Measurements from ENCODE around the gene MEGF11.

The MEGF11 gene

GRCh38 chr15:65918945-65919344, 334.6 kb downstream of the MEGF11 start:
- no peaks in the 10 kb centered on the region for H3K36me3 ChIP-seq (ENCODE audit: insufficient read depth, low read length)
- no peaks in the 10 kb centered on the region for H4K20me1 ChIP-seq (ENCODE audit: insufficient read depth, low read length, poor library complexity, severe bottlenecking)
- no peaks in the 10 kb centered on the region for H3K4me1 ChIP-seq (ENCODE audit: insufficient read depth, low read length, poor library complexity, severe bottlenecking)

GRCh38 chr15:65918357-65918920, 335.1 kb downstream of the MEGF11 start:
- H3K9me2 ChIP-seq (replicated peaks; ENCODE audit: low read depth, low read length), result no peaks in the 10 kb centered on the region
- no peaks in the 10 kb centered on the region for H3K79me2 ChIP-seq (ENCODE audit: insufficient read depth, low read length)
- no peaks in the 10 kb centered on the region for H3K36me3 ChIP-seq (ENCODE audit: insufficient read depth, low read length)
- no peak overlapping the region for H3K4me3 ChIP-seq (ENCODE audit: low read length, poor library complexity, severe bottlenecking)
- H3K9me3 ChIP-seq (ENCODE audit: insufficient read depth, low read depth, low read length), result no peaks in the 10 kb centered on the region
- TF ChIP-seq EZH2phosphoT487 (IDR thresholded peaks at IDR 0.05; ENCODE audit: borderline replicate concordance) (no peak), CTCF (conservative IDR thresholded peaks at IDR 0.05; ENCODE audit: low read length) (no peak)
- no peaks in the 10 kb centered on the region for H4K20me1 ChIP-seq (ENCODE audit: insufficient read depth, low read length, poor library complexity, severe bottlenecking)
- H3K4me2 ChIP-seq (ENCODE audit: low read depth, low read length, poor library complexity, severe bottlenecking), result no peak overlapping the region
- no peaks in the 10 kb centered on the region for H3K4me1 ChIP-seq (ENCODE audit: insufficient read depth, low read length, poor library complexity, severe bottlenecking)
- no peaks in the 10 kb centered on the region for H3F3A ChIP-seq (ENCODE audit: low read depth)
- H2AFZ ChIP-seq (ENCODE audit: low read length), result no peak overlapping the region
- no peaks in the 10 kb centered on the region for H3K27me3 ChIP-seq (ENCODE audit: insufficient read depth, low read length, poor library complexity, severe bottlenecking)
- no peak overlapping the region for H3K9ac ChIP-seq (ENCODE audit: low read depth, low read length, poor library complexity, severe bottlenecking)

More at GRCh38 chr15:65918945-65919344, 334.6 kb downstream of the MEGF11 start:
- Histone ChIP-seq H3K4me3 (ENCODE audit: low read length, poor library complexity, severe bottlenecking) (no peak overlapping the region), H2AFZ (ENCODE audit: low read length) (no peak overlapping the region), H3F3A (ENCODE audit: low read depth) (no peaks in the 10 kb centered on the region), H3K9me3 (ENCODE audit: insufficient read depth, low read depth, low read length) (no peaks in the 10 kb centered on the region), H3K4me2 (ENCODE audit: low read depth, low read length, poor library complexity, severe bottlenecking) (no peak overlapping the region), H3K79me2 (ENCODE audit: insufficient read depth, low read length) (no peaks in the 10 kb centered on the region), H3K9ac (ENCODE audit: low read depth, low read length, poor library complexity, severe bottlenecking) (no peak overlapping the region), H3K27me3 (ENCODE audit: insufficient read depth, low read length, poor library complexity, severe bottlenecking) (no peaks in the 10 kb centered on the region), H3K9me2 (replicated peaks; ENCODE audit: low read depth, low read length) (no peaks in the 10 kb centered on the region)
- no peak for TF ChIP-seq EZH2phosphoT487 (IDR thresholded peaks at IDR 0.05; ENCODE audit: borderline replicate concordance)
- TF ChIP-seq CTCF (conservative IDR thresholded peaks at IDR 0.05; ENCODE audit: low read length), result no peak

GRCh38 chr15:65917936-65918335, 335.6 kb downstream of the MEGF11 start:
- TF ChIP-seq EZH2phosphoT487 (IDR thresholded peaks at IDR 0.05; ENCODE audit: borderline replicate concordance) (no peak), CTCF (conservative IDR thresholded peaks at IDR 0.05; ENCODE audit: low read length) (no peak)
- no peaks in the 10 kb centered on the region for H3K9me2 ChIP-seq (replicated peaks; ENCODE audit: low read depth, low read length)
- H3K27me3 ChIP-seq (ENCODE audit: insufficient read depth, low read length, poor library complexity, severe bottlenecking), result no peaks in the 10 kb centered on the region
- no peak overlapping the region for H2AFZ ChIP-seq (ENCODE audit: low read length)
- H3K4me1 ChIP-seq (ENCODE audit: insufficient read depth, low read length, poor library complexity, severe bottlenecking), result no peaks in the 10 kb centered on the region
- H3K4me2 ChIP-seq (ENCODE audit: low read depth, low read length, poor library complexity, severe bottlenecking), result no peak overlapping the region
- no peaks in the 10 kb centered on the region for H3K36me3 ChIP-seq (ENCODE audit: insufficient read depth, low read length)
- no peaks in the 10 kb centered on the region for H4K20me1 ChIP-seq (ENCODE audit: insufficient read depth, low read length, poor library complexity, severe bottlenecking)
- H3K9ac ChIP-seq (ENCODE audit: low read depth, low read length, poor library complexity, severe bottlenecking), result no peak overlapping the region
- no peaks in the 10 kb centered on the region for H3K79me2 ChIP-seq (ENCODE audit: insufficient read depth, low read length)
- H3K9me3 ChIP-seq (ENCODE audit: insufficient read depth, low read depth, low read length), result no peaks in the 10 kb centered on the region
- no peak overlapping the region for H3K4me3 ChIP-seq (ENCODE audit: low read length, poor library complexity, severe bottlenecking)
- no peaks in the 10 kb centered on the region for H3F3A ChIP-seq (ENCODE audit: low read depth)
